Measurements from ENCODE around the gene SORBS1. TPM values are rescaled to one million over a fixed set of nuclear protein-coding genes. Genes with fewer than 3 reads are reported as not detected.

Gene SORBS1
- total and polyA plus RNA-seq, 2 of the 13 experiments (the other 11 are each of a cell fraction or from before 2014, with no cell fraction given): 16.8 to 39.8 TPM

- DNase-seq (ENCODE audit: low spot score): no peak
- TF ChIP-seq IRF9 (CRISPR knock-in tag; IDR thresholded peaks at IDR 0.05; ENCODE audit: borderline replicate concordance) (no peak), MATR3 (CRISPR knock-in tag; IDR thresholded peaks at IDR 0.05) (no peak), ZNF703 (CRISPR knock-in tag; IDR thresholded peaks at IDR 0.05; ENCODE audit: borderline replicate concordance) (no peak), RARA (CRISPR knock-in tag; IDR thresholded peaks at IDR 0.05) (no peak), FOXP4 (CRISPR knock-in tag; IDR thresholded peaks at IDR 0.05) (no peak), ZNF354B (CRISPR knock-in tag; IDR thresholded peaks at IDR 0.05) (no peak), CBX1 (IDR thresholded peaks at IDR 0.05; ENCODE audit: low read depth) (no peak), ZNF160 (CRISPR knock-in tag; IDR thresholded peaks at IDR 0.05) (no peak), ZSCAN21 (CRISPR knock-in tag; IDR thresholded peaks at IDR 0.05; ENCODE audit: borderline replicate concordance) (no peak), ZNF337 (CRISPR knock-in tag; IDR thresholded peaks at IDR 0.05; ENCODE audit: borderline replicate concordance, low read depth) (no peak)
- FAIRE-seq: no peak
- Histone ChIP-seq H4K20me1 (ENCODE audit: insufficient read depth, low read length) (no peaks in the 10 kb centered on the region), H3K9ac (ENCODE audit: insufficient read depth, low read depth, low read length) (no peak overlapping the region), H2AFZ (ENCODE audit: low read length) (no peak overlapping the region), H3K27me3 (ENCODE audit: control insufficient read depth in 1 of 2, insufficient read depth in 2 of 2, low read length in 2 of 2) (no peaks in the 10 kb centered on the region), H3K4me2 (ENCODE audit: low read depth, low read length) (no peak overlapping the region), H3K4me1 (ENCODE audit: insufficient read depth, low read length) (no peaks in the 10 kb centered on the region), H3K4me3 (replicated peaks in 1 of 3; ENCODE audit: insufficient read depth in 1 of 3, low read depth in 2 of 3, low read length in 3 of 3) (no peak overlapping the region), H3K36me3 (replicated peaks in 1 of 2; ENCODE audit: control insufficient read depth in 1 of 2, insufficient read depth in 2 of 2, low read length in 2 of 2) (peaks cover 31 to 61% of the 10 kb centered on the region in 2 experiments), H3K9me3 (ENCODE audit: low read length) (no peaks in the 10 kb centered on the region), H3K27ac (ENCODE audit: extremely low read length, insufficient read depth, low read length) (no peak overlapping the region), H3K79me2 (ENCODE audit: insufficient read depth, low read length) (no peaks in the 10 kb centered on the region)
- ChIA-PET POLR2A (no interaction called here), CTCF (ENCODE audit: low intra/inter-chr PET ratio, low total read pairs) (no interaction called here)
- no peak for ATAC-seq
- in situ Hi-C loops (cut with HindIII; ENCODE audit: extremely low pct_ligation_motif_present, low pct_unique_long_range_greater_than_20kb): no loop called here
- intact Hi-C loops (cut with micrococcal nuclease; ENCODE audit: unreplicated experiment): no loop called here
- BruUV-seq (replicated peaks): no TSS peak
Measured at GRCh38 chr10:95382174-95382573, 179.0 kb downstream of the SORBS1 start.
